Astrocyte (in vitro differentiated cells and primary cell): Measurements from ENCODE around the gene PKNOX2.

Experiments
- CTCF ChIP-seq: IDR thresholded peaks from 2 replicates; pipeline ENCODE4 v1.5.1; 2011; ENCODE audit warnings: low read depth, mild to moderate bottlenecking, inconsistent platforms, low read length, moderate library complexity; ENCODE audit not compliant: insufficient read depth
- EZH2 ChIP-seq: IDR thresholded peaks from 2 replicates; pipeline ENCODE4 v1.6.1; 2012; ENCODE audit warnings: mild to moderate bottlenecking, low read length, inconsistent platforms; ENCODE audit not compliant: insufficient read depth

- no peak for TF ChIP-seq CTCF
- no peak for TF ChIP-seq EZH2
Observed at GRCh38 chr11:125387901-125388300, 223.3 kb downstream of the PKNOX2 start.
